K562 (cell line): ENCODE measurements around the gene NOP58. TPM values are rescaled to one million over a fixed set of nuclear protein-coding genes. Genes with fewer than 3 reads are reported as not detected.
A peak's percentile ranks its signal among the peaks of the same experiment; 100 is the strongest.

Experiments used
- BACH1 ChIP-seq: fragments of 200-800 bp; sonication (Bioruptor generic); IDR thresholded peaks from 2 replicates; pipeline ENCODE4 v1.6.1; 2016; ENCODE audit warnings: missing genetic modification characterization, missing compliant biosample characterization
- BRF1 ChIP-seq: IDR thresholded peaks from 3 replicates; pipeline ENCODE4 v1.6.1; 2011; ENCODE audit warnings: borderline replicate concordance, mild to moderate bottlenecking; ENCODE audit not compliant: insufficient read length; ENCODE audit errors: extremely low read depth
- CEBPG ChIP-seq, 3 experiments: fragments of 200-800 bp in 1 of 3; sonication (Bioruptor generic) in 1 of 3; sonication (generic) in 1 of 3; formaldehyde crosslinking in 1 of 3; IDR thresholded peaks in 2 of 3; conservative IDR thresholded peaks in 1 of 3; 2 replicates each; pipeline versions ENCODE4 v1.6.1 to v1.8.0; 2016 to 2022; ENCODE audit warnings: missing compliant biosample characterization in 2 of 3, missing genetic modification characterization in 2 of 3, mild to moderate bottlenecking in 1 of 3, missing genetic modification reagents in 1 of 3
- ETV1 ChIP-seq: fragments of 450-650 bp; conservative IDR thresholded peaks from 2 replicates; pipeline ENCODE4 v1.6.1; 2016; ENCODE audit warnings: missing genetic modification characterization, control low read depth, low read depth, missing compliant biosample characterization
- MEF2A ChIP-seq: IDR thresholded peaks from 2 replicates; pipeline ENCODE4 v1.6.1; 2011; ENCODE audit warnings: low read depth, mild to moderate bottlenecking, low read length, moderate library complexity; ENCODE audit not compliant: control insufficient read depth
- MEF2D ChIP-seq: conservative IDR thresholded peaks from 2 replicates; pipeline ENCODE4 v1.6.1; 2016; ENCODE audit warnings: low read depth, missing genetic modification characterization, missing compliant biosample characterization
- NELFE ChIP-seq: IDR thresholded peaks from 2 replicates; pipeline ENCODE4 v1.6.1; 2011; ENCODE audit warnings: mild to moderate bottlenecking; ENCODE audit not compliant: insufficient read depth, insufficient read length
- NR2C1 ChIP-seq, 2 experiments: fragments of 450-650 bp; IDR thresholded peaks; 2 replicates each; pipeline ENCODE4 v1.6.1; 2017; ENCODE audit warnings: mild to moderate bottlenecking in 2 of 2, antibody characterized with exemption in 1 of 2, inconsistent platforms in 1 of 2, missing compliant biosample characterization in 1 of 2, missing genetic modification characterization in 1 of 2
- PHB2 ChIP-seq: fragments of 450-650 bp; IDR thresholded peaks from 2 replicates; pipeline ENCODE4 v1.6.1; 2017; ENCODE audit warnings: low read depth
- TAF1 ChIP-seq: IDR thresholded peaks from 2 replicates; pipeline ENCODE4 v1.6.1; 2011; ENCODE audit warnings: mild to moderate bottlenecking, low read length, moderate library complexity; ENCODE audit not compliant: insufficient read depth, control insufficient read depth, severe bottlenecking; ENCODE audit errors: extremely low read depth
- TSC22D4 ChIP-seq: fragments of 450-650 bp; IDR thresholded peaks from 2 replicates; pipeline ENCODE4 v1.6.1; 2016; ENCODE audit warnings: missing genetic modification characterization, missing biosample characterization, control low read depth
- ZFP1 ChIP-seq: fragments of 450-650 bp; formaldehyde crosslinking; IDR thresholded peaks from 2 replicates; pipeline ENCODE4 v1.4.0; 2020; ENCODE audit warnings: mild to moderate bottlenecking, mixed read lengths
- ZNF644 ChIP-seq: fragments of 200-800 bp; sonication (Bioruptor generic); IDR thresholded peaks from 2 replicates; pipeline ENCODE4 v1.6.1; 2016; ENCODE audit warnings: low read depth, missing genetic modification characterization, missing compliant biosample characterization
- polyA plus RNA-seq, 8 experiments: library from polyadenylated mRNA; depleted of rRNA in 4 of 8; stranded (reverse) in 5 of 8; unstranded in 3 of 8; fragments of >200 nt; fragmentation: Nextera tagmentation in 2 of 8; fragmentation: Illumina TruSeq in 1 of 8; extraction: Ambion mirVana in 2 of 8; extraction: Trizol in 1 of 8; gene quantifications; 2 replicates each; pipeline versions ENCODE4 v1.2.1 to v1.2.3, GENCODE V29; 2011 to 2014; ENCODE audit warnings: inconsistent platforms in 1 of 8, missing spikeins in 1 of 8
- total RNA-seq, 7 experiments: library from RNA; depleted of rRNA in 6 of 7; stranded (reverse); fragments of >200 nt in 6 of 7; fragmentation: Illumina TruSeq in 2 of 7; extraction: Trizol in 2 of 7; gene quantifications; 2 replicates each; pipeline versions ENCODE4 v1.2.1 to v1.2.3, GENCODE V29; 2011 to 2021; ENCODE audit warnings: low replicate concordance in 1 of 7
- TF ChIP-seq, protein P1 (sequence below): sonication (generic); formaldehyde crosslinking; IDR thresholded peaks from 2 replicates; pipeline ENCODE4 v1.8.1; 2023; ENCODE audit warnings: mild to moderate bottlenecking, missing genetic modification reagents
- TF ChIP-seq, protein P2 (sequence below), 2 experiments: fragments of 450-650 bp; conservative IDR thresholded peaks; 2 replicates each; pipeline ENCODE4 v1.6.1; 2017; ENCODE audit warnings: mild to moderate bottlenecking in 2 of 2, moderate library complexity in 2 of 2
- TF ChIP-seq, protein P3 (sequence below): sonication (generic); formaldehyde crosslinking; IDR thresholded peaks from 2 replicates; pipeline ENCODE4 v1.8.0; 2023; ENCODE audit warnings: mild to moderate bottlenecking, missing genetic modification reagents
- TF ChIP-seq, protein P4 (sequence below): fragments of 450-650 bp; IDR thresholded peaks from 2 replicates; pipeline ENCODE4 v1.6.1; 2018; ENCODE audit not compliant: partially characterized antibody

NOP58 gene
- total and polyA plus RNA-seq, 9 of the 15 experiments (the other 6 are each of a cell fraction or from before 2014, with no cell fraction given), result 132 to 332 (median 208) TPM

DNA sequence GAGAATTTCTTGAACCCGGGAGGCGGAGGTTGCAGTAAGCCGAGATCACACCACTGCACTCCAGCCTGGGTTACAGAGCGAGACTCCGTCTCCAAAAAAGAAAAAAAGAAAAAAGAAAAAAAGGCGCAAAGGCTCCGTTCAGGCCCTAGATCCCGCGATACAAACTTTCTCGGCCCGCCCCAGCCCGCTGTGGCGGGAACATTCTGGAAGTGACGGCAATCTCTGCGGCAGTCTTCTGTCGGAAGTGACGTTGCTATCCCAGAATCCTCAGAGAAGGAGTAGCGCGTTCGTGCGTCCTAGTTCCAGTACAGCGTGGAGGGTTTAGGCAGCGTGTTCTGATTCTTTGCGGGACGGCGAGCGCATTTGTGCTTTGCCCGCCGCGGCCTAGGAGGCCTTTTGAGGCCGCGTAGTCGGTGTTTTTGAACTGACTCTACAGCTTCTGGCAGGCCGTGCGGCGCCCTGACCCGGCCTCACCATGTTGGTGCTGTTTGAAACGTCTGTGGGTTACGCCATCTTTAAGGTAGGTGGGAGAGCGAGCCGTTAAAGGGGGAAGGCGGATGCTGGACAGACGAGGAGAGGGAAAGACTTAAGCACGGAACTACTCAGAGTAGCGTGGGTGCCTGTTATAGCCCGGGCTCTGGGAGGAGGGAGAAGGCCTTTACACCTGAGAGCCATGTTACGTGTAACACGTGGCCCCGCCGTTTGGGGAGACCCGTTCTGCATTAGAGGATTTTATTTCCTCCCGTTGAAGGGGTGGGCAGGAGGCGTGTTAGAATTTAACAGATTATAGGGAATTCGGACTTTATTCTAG is at the start of gene NOP58 (continued):
- TF ChIP-seq, protein P1, sequence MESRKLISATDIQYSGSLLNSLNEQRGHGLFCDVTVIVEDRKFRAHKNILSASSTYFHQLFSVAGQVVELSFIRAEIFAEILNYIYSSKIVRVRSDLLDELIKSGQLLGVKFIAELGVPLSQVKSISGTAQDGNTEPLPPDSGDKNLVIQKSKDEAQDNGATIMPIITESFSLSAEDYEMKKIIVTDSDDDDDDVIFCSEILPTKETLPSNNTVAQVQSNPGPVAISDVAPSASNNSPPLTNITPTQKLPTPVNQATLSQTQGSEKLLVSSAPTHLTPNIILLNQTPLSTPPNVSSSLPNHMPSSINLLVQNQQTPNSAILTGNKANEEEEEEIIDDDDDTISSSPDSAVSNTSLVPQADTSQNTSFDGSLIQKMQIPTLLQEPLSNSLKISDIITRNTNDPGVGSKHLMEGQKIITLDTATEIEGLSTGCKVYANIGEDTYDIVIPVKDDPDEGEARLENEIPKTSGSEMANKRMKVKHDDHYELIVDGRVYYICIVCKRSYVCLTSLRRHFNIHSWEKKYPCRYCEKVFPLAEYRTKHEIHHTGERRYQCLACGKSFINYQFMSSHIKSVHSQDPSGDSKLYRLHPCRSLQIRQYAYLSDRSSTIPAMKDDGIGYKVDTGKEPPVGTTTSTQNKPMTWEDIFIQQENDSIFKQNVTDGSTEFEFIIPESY (CRISPR knock-in tag), result peak; percentile 24; the same call in 1 of the 2 replicates
- no peak for TF ChIP-seq ZNF644 (tag)
- TF ChIP-seq NR2C1 (IDR thresholded peaks at IDR 0.05), result no peak
- no peak for TF ChIP-seq NR2C1 (tag; IDR thresholded peaks at IDR 0.05)
- no peak for TF ChIP-seq BACH1
- TF ChIP-seq, protein P2, sequence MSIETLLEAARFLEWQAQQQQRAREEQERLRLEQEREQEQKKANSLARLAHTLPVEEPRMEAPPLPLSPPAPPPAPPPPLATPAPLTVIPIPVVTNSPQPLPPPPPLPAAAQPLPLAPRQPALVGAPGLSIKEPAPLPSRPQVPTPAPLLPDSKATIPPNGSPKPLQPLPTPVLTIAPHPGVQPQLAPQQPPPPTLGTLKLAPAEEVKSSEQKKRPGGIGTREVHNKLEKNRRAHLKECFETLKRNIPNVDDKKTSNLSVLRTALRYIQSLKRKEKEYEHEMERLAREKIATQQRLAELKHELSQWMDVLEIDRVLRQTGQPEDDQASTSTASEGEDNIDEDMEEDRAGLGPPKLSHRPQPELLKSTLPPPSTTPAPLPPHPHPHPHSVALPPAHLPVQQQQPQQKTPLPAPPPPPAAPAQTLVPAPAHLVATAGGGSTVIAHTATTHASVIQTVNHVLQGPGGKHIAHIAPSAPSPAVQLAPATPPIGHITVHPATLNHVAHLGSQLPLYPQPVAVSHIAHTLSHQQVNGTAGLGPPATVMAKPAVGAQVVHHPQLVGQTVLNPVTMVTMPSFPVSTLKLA (conservative IDR thresholded peaks at IDR 0.05), result peak; percentile 88 to 90
- TF ChIP-seq, protein P3, sequence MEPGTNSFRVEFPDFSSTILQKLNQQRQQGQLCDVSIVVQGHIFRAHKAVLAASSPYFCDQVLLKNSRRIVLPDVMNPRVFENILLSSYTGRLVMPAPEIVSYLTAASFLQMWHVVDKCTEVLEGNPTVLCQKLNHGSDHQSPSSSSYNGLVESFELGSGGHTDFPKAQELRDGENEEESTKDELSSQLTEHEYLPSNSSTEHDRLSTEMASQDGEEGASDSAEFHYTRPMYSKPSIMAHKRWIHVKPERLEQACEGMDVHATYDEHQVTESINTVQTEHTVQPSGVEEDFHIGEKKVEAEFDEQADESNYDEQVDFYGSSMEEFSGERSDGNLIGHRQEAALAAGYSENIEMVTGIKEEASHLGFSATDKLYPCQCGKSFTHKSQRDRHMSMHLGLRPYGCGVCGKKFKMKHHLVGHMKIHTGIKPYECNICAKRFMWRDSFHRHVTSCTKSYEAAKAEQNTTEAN, result 0 out of 2 replicates have a peak, but pooled peaks have one; percentile 82
- TF ChIP-seq TAF1, result peak; percentile 96
- no peak for TF ChIP-seq MEF2D (tag)
- no peak for TF ChIP-seq BRF1
- no peak for TF ChIP-seq PHB2
- no peak for TF ChIP-seq ETV1
- TF ChIP-seq, protein P4, sequence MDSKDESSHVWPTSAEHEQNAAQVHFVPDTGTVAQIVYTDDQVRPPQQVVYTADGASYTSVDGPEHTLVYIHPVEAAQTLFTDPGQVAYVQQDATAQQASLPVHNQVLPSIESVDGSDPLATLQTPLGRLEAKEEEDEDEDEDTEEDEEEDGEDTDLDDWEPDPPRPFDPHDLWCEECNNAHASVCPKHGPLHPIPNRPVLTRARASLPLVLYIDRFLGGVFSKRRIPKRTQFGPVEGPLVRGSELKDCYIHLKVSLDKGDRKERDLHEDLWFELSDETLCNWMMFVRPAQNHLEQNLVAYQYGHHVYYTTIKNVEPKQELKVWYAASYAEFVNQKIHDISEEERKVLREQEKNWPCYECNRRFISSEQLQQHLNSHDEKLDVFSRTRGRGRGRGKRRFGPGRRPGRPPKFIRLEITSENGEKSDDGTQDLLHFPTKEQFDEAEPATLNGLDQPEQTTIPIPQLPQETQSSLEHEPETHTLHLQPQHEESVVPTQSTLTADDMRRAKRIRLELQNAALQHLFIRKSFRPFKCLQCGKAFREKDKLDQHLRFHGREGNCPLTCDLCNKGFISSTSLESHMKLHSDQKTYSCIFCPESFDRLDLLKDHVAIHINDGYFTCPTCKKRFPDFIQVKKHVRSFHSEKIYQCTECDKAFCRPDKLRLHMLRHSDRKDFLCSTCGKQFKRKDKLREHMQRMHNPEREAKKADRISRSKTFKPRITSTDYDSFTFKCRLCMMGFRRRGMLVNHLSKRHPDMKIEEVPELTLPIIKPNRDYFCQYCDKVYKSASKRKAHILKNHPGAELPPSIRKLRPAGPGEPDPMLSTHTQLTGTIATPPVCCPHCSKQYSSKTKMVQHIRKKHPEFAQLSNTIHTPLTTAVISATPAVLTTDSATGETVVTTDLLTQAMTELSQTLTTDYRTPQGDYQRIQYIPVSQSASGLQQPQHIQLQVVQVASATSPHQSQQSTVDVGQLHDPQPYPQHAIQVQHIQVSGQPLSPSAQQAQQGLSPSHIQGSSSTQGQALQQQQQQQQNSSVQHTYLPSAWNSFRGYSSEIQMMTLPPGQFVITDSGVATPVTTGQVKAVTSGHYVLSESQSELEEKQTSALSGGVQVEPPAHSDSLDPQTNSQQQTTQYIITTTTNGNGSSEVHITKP, result no peak
- TF ChIP-seq TSC22D4 (tag), result no peak
- TF ChIP-seq CEBPG (CRISPR knock-in tag; IDR thresholded peaks at IDR 0.05), result peak; percentile 49; the same call in 1 of the 2 replicates
- peak in 1 of 2 experiments; percentile 65; a peak in 2 of 4 replicates for TF ChIP-seq CEBPG (tag; conservative IDR thresholded peaks at IDR 0.05 in 1 of 2, IDR thresholded peaks at IDR 0.05 in 1 of 2)
- no peak for TF ChIP-seq ZFP1
- TF ChIP-seq MEF2A, result no peak
- no peak for TF ChIP-seq NELFE
